ENCODE data around the gene OLIG1.

GRCh38 chr21:33022828-33023573 lies 46.9 kb upstream of the OLIG1 start:
- no peak for TF ChIP-seq CTCF (IDR thresholded peaks at IDR 0.05)
- TF ChIP-seq ZFX (IDR thresholded peaks at IDR 0.05; ENCODE audit: borderline replicate concordance), result no peak

Data from 22Rv1 (cell line).